GM21723 (cell line): ENCODE data around the gene CADPS2.

Source experiments
- ATAC-seq: cut with Tn5 transposase; IDR thresholded peaks from one replicate; pipeline ENCODE4 v1.9.1; 2021; ENCODE audit warnings: mild to moderate bottlenecking, moderate library complexity; ENCODE audit not compliant: unreplicated experiment

Gene CADPS2

DNA sequence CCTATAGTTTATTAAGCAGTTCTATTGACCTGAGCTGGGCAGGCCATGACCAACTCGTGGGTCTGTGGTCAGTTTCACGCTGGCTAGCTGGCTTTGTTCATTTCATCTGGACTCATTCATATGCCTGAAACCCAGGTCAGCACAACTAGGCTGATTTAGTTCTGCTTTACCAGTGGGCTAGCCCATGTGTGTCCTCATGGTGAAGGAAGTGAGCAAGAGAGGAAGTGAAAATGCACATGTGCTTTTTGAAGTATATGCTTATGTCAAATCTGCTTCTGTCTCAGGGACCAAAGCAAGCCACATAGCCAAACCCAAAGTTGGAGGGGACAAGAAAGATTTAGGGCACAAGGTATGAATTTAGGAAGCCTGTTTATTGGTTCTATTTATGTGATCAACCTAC, 341.8 kb downstream of the CADPS2 start:
- peak; percentile 93 for ATAC-seq

DNA sequence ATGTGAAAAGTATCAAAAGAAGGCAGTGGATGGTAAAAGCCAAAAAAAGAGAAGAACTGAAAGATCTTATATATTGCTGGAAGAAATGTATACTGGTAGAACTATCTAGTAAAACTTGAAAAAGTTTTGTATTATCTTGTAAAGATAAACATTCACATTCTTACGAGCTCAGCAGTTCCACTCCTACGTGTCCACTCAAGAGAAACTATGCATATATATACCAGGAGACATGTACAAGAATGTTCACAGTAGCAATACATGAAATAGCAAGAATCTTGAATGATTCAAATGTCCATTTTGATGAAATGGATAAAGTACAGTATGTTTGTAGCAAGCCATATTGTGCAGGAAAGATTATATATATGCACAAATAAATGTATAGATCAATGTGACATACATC, 342.4 kb downstream of the CADPS2 start:
- ATAC-seq = no peak

DNA sequence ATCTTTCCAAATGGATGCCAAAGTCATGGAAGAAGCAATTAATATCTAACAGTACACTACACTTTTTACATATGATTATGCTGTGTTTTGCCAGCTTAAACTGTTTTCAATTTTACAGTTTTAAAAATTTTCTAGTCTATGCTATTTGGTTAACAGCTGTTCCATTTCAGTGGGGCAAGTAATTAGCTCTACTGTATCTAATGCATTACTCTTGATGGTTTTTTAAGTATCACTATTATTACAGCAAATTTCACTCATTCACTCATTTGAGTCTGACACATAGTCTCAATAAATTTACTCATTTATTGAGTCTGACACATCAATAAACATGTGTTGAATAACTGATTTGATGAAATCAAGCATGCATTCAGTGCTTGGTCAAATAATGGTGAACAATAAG, 343.1 kb downstream of the CADPS2 start:
- no peak for ATAC-seq

DNA sequence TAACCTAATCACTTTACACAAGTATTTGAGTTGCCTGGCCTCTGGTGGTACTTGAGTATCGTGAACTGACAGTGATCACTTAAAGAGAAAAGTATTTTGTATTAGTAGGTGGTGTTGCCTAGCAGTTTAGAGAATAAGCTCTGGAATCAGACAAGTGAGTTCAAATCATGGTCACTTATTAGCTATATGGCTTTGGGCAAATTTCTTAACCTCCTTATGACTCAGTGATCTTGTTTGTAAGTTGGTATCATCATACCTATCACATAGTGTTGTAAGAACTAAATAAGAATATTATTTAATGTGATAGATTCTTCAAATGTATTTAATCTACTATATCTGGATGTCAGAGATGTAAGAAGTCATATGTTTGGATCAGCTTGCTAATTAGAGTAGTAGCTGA, 351.2 kb downstream of the CADPS2 start:
- ATAC-seq = no peak

DNA sequence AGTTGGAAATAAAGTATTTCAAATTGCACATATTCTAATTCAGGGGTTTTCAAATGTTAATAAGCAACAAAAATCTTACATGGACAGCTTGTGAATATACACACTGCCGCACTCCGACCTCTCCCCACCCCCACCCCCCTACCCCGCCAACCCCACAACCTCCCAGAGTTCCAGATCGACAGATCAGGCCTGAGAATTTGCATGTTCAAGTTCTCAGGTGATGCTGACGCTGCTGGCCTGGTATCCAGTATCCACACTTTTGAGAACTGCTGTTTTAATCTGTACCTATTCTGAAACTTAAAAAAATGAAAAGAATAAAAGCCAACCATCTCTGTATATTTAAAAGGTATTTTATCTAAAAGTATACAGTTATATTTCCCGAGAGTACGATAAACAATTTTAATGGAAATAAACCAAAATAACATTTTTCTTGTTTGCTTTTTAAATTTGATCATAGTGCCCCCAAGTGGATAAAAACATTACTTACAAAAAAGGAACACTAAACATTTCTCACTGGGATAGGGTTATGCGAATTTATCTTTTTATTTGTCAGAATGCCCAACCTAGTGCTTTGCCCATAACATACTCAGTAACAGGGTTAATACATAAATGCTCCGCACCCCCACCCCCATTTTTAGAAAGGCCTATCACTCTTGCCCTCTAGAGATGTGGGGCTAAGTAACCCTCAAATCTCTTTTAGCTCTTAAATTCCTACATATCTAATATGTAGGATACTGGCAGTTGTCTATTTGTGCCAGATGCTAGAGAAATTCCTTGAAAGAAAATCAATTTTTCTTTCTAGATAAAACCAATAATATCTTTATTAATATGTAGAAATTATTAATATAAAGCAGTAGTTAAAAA, 353.6 kb downstream of the CADPS2 start:
- ATAC-seq = no peak

DNA sequence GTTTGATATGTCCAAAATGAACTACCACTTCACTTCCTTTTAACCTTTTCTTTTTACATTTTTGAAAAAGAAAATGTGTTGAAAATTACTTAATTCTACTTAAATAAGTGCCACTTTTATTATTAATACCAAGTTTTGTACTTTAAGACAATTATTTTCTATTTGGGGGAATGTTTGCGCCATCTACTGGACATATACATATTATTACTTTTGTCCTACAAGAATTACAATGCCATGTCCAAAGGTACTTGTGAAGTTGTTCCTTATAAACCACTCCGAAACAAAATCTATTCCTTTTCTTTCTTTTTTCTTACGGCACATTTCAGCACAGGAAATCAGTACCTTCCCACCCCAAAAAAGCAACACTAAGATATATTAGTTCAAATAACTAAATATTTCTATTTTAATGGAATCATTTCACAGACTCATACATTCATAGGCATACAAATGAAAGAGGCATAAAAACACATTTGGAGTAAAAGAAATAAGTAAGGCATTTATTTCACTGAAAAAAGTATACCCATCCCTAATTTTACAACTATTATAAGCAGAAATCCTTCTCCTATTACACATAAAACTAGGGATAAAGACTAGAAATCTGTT, 357.3 kb downstream of the CADPS2 start:
- ATAC-seq = no peak

DNA sequence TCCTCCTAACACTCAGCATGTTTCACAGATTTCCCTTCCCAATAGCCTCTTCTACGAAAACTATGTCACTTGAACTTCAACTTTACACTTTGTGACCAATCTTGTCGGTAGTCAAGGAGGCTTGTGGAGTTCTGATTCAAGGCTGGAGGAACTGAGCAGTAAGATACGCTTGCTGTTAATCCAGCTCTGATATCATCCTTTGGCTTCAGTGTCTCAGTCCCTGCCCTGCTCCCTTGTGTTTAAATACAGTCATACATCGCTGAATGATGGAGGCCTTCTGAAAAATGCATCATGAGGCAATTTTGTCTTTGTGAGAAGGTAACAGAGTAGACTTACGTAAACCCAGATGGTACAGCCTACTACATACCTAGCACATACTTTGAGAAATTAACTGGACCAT, 360.9 kb downstream of the CADPS2 start:
- ATAC-seq = no peak

DNA sequence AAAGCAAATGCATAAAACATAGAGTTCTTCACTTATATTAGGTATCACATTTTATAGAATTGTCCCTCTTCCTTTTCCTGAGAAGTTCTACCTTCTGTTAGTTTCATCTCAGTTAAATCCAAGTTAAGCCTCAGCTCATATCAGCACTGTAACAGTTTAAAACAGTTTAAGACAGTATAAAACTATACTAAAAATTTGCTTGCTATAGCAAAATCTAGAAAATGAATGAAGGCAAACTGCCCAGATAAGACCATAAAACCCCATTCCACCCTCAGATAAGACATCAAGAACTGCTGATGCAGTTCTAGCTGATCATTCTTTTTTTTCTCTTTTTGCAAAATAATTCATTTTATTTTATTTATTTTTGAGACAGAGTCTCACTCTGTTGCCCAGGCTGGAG, 364.5 kb downstream of the CADPS2 start:
- no peak for ATAC-seq

DNA sequence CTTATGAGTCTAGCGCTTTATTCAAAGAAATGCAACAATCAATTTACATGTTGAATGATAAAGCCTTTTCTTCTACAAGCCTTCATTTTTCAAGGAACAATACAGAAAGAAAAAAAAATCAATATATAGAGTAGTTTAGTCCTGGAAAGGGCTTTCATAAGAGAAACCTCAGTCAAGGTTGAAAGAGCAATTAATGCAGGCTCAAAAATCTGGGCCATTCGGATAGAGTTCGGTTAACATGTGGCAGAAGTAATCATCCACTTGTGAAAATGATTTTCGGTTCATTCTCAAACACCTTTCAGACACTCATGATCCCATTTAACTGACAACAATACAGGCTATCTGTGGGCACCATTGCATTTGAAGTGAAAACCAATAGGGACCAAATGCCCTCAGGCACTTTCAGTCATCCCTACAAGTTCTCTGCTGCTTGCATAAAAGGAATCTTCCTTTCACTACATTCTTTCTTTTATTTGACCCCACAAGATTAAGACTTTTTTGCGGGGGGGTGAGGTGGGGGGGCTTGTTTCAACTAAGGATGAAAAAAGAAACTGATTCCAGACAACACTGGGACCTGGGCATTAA, 365.2 kb downstream of the CADPS2 start:
- ATAC-seq = no peak

DNA sequence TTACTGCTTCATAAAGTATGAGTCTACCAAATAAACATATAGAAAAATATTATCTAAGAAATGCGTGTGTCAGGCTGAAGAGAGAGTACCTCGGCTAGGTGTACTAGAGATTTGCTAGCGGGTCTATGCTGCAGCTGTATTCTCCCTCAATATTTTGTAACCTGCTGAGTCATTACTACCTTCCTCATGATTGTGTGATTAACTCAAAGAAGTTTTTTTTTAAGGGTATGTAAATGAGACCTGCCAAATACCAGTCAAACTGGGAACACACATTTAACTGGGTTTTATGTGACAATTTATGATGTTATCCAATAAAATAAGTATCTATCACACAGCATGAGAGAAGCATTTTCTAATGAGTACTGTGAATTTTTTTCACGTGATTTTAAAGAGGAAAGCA, 367.8 kb downstream of the CADPS2 start:
- no peak for ATAC-seq

DNA sequence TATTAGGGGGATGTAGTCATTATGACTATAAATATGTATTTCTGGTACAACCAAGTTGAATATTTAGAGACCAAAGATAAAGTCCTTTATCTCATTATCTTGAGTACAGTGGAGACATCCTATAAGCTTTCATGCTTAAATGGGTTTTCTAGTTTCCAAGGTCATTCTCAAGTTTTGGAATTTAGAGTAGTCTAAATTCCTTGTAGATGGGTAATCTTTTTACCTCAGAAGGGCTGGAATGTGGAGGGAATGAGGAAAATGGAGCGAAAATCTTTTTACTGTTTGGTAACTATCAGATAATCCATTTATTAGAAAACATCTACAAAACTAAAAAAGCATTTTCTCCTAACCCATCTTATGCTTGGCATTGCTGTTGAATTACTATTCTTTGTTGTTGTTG, 368.7 kb downstream of the CADPS2 start:
- no peak for ATAC-seq

DNA sequence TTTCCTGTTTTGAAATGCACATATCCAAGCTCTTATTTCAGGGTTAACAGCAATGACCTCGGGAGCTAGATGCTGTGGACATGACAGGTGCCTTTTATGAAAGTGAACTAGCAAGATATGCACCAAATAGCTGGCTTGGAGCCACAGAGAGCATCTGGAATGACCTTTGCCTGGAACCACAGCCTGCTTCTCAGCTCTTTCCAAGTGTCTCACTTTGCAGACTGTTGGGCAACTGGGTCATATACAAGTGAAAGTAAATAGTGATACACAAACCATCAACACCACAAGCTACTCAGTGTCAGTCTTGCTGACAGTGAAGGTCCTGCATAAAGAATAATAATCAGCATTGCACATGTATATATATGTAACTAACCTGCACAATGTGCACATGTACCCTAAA, 370.9 kb downstream of the CADPS2 start:
- no peak for ATAC-seq

DNA sequence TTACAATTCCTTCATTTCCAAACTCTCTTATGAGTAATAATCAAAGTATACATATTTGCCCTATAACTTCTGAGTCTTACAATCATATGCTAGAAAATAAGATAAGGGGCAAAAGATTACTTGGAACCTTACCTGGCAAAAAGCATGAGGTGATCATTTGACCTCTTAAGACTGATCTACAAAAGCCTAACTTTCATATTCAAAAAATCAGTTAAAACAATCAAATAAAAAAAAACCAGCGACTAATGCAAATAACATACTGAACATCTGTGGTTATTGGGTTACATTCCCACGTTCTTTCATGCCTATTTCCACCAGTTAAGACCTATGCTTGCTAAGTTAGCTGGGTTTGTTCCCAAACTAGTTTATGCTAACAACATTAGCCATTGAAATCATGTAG, 375.0 kb downstream of the CADPS2 start:
- ATAC-seq = no peak

DNA sequence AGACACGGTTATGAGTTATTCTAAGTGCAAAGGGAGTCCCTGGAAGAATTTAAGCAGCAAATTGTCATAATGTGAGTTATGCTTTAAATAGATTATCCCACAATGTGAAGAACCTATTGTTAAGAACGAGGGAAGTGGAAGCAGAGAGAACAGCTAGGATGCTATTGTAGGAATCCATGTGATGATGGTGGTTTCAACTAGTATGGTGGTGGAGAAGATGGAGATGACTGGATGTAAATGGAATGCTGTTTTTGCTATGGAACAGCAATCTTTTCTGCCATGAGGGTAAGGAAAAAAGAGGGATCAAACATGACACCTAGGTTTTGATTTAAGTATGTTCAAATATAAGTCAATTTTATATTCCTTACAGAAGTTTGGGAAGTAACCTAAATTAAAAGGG, 378.7 kb downstream of the CADPS2 start:
- ATAC-seq = no peak

DNA sequence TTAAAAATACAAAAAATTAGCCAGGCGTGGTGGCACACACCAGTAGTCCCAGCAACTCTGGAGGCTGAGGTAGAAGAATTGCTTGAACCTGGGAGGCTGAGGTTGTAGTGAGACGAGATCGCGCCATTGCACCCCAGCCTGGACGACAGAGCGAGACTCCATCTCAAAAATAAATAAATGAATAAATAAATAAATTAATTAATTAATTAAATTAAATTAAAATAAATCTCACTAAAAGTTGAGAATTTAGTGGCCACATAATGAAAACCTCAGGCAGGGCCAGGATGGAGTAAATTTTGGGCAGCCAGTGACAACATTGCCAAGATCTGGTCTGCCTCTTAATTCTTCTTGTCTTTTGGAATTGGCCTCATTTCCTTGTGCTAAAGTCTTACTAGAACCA, 394.3 kb downstream of the CADPS2 start:
- no peak for ATAC-seq

DNA sequence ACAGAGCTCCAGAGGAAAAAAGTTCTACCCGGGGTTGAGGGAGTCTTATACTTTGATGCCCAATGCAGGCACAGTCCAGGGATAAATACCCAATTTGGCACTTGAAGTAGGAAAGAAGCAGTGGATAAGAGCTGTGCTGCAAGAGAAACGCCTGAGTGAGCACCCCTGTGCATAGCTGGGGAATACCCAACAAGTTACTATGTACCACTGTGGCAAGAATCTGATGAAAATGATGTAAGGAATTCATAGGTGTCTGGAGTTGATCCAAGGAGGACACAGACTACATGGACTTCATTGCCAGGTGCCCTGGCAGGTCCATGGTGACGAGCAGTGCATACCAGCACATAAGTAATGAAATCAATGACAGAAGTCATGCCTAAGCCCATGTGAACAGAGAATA, 398.0 kb downstream of the CADPS2 start:
- no peak for ATAC-seq

DNA sequence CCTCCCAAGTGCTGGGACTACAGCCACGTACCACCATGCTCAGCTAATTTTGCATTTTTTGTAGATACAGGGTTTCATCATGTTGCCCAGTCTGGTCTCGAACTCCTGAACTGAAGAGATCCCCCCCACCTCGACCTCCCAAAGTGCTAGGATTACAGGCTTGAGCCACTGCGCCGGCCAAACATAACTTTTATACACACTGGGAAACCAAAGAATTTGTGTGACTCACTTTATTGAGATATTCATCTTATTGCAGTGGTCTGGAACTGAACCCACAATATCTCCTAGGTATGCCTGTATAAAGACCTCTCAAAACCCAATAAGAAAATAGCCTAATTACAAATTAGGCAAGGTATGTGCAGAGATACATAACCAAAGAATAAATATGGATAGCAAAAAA, 399.1 kb downstream of the CADPS2 start:
- no peak for ATAC-seq

DNA sequence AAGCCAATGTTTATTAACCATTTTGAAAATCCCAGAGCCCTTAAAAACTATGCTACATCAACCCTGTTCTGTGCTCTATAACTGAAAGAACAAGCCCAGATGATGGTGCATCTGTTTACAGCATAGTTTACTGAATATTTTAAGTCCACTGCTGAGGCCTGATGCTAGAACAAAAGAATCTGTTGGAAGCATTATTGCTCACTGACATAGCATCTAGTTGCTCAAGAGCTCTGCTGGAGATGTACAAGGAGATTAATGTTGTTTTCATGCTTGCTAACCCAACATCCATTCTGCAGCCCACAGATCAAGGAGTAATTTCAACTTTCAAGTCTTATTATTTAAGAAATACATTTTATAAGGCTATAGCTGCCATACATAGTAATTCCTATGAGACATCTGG, 400.4 kb downstream of the CADPS2 start:
- no peak for ATAC-seq

DNA sequence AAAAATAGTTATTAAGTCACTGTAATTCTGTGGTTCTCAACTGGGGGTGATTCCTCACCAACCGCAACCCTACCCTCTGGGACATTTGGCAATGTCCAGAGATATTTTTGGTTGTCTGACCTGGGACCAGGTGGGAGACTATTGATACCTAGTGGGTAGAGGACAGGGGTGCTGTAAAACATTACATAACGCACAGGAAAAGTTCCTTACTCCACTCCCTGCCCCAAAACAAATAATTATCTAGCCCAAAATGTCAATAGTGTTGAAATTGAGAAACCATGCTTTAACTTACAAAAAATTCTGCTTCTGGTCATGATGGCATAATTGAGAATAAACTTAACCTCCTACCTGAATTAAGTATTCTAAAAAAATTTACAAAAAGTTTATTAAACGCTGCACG, 404.0 kb downstream of the CADPS2 start:
- no peak for ATAC-seq

DNA sequence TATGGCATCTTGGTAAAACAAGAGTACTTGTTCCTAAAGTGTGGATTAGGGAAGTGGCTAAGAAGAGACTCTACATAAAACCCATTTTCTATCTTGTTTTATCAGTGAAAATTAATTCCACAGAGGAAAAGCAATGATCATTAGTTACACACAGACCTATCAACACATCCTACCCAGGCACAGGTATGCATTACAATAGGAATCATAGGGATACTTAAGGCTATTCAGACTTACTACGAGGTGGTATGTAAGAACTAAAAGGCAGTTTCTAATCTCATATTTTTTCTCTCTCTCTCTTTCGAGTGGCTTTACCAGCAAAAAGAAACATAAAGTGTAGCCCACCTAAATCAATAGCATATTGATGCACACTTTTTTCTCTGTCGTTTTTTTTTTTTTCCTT, 415.4 kb downstream of the CADPS2 start:
- ATAC-seq = no peak

DNA sequence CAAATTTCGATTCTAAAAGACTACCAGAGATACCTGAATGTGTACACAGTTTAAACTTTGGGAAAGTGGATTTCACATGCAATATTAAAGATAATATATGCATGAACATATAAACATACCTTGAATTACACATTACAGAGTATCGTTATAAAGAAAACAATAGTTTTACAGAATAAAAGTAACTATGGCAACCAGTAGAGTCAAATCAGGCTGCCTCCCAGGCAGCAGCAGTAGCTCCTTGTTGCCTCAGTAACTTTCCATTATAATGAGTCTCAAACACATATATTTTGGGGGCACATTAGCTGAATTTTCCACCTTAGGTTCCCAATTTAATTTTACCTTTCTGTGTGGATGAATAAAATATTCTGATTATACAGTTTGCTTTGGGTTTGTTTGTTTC, 417.3 kb downstream of the CADPS2 start:
- no peak for ATAC-seq

DNA sequence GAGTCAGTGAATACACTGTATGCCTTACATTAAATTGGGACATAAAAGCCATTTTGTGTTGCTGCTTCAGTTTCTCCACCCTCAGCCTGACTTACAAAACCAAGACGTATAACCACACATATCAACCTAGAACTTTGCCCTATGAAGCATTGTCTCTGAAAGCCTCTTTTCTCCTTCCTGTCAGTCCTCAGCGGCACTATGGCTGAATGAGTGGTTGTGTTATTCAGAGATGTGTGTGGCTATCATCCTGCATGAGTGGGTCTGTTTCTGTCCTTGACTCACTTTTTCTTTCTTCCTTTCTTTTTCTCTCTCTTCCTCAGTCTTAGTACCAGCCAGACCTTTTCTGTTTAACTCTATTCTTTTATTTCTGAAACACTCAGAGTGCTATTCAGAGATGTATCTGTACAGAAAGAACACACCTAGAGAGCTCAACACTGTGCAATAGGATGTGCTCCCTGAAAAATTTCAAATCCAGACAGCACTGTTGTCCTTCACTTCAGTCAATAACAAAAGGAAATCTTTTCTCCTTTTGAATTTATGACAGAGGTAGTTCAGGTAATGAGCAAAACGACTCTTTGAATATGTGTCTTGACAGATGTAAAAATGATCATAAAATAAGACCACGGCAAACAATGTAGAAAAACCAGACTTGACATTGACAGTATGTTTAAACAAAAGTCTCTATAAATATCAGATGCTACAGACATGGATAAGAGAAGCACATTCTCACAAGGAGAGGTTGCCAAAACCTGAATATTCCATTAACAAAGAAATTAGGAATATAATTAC, 418.4 kb downstream of the CADPS2 start:
- no peak for ATAC-seq
